HG02610 (cell line): Measurements from ENCODE around the gene SEPTIN14.
A peak's percentile ranks its signal among the peaks of the same experiment; 100 is the strongest.
"Not testable (repeated sequence)": the region's sequence is repeated elsewhere in the genome, so short reads cannot be mapped to it uniquely, and the experiment has no call there.

Experiments used
- ATAC-seq: cut with Tn5 transposase; IDR thresholded peaks from one replicate; pipeline ENCODE4 v1.9.1; 2021; ENCODE audit warnings: mild to moderate bottlenecking, moderate library complexity; ENCODE audit not compliant: unreplicated experiment

The SEPTIN14 gene

GRCh38 chr7:55862652-55863051 lies at the start of gene SEPTIN14:
TSS of gene SEPTIN14 (minus strand) at chr7:55862752. CDS start at chr7:55861996, 756 bp downstream.
- not testable (repeated sequence) for ATAC-seq

DNA sequence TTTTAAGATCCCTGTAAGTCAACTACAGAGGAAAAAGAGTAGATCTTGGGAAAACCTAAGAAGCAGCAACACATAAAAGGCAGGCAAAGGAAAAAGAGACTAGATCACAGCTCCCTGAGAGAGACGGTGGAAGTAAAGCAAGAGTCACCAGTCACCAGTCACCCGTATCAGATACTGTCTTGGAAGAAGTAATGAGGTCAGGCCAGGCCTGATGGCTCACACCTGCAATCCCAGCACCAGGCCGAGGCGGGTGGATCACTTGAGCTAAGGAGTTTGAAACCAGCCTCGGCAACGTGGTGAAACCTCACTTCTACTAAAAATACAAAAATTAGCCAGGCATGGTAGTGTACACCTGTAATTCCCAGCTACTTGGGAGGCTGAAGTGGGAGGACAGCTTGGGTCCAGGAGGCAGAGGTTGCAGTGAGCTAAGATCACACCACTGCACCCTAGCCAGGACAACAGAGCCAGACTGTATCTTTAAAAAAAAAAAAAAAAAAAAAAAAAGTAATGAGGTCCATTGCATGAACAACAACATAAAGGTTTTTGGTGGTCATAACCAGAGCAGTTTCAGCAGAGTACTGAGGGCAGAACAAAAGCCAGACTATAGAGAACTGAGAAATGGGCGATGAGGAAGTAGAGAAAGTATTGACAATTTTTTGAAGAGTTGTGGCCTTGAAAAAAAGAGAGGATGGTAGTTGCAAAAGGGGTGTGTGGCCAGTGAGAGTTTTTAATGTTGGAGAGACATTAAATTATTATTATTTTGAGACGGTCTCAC lies 41.6 kb upstream of the SEPTIN14 start:
- ATAC-seq = peak; percentile 94

GRCh38 chr7:55901059-55901458 lies 38.5 kb upstream of the SEPTIN14 start:
- not testable (repeated sequence) for ATAC-seq

DNA sequence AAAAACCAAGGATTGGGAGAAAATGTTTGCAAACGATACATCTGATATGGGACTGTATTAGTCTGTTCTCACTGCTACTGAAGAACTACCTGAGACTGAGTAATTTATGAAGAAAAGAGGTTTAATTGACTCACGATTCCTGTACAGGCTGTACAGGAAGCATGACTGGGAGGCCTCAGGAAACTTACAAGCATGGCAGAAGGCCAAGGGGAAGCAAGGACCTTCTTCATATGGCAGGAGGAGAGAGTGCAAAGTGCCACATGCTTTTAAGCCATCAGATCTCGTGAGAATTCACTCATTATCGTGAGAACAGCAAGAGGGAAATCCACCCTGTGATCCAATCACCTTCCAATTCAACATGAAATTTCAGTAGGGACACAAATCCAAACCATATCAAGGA lies 35.7 kb upstream of the SEPTIN14 start:
- no peak for ATAC-seq

DNA sequence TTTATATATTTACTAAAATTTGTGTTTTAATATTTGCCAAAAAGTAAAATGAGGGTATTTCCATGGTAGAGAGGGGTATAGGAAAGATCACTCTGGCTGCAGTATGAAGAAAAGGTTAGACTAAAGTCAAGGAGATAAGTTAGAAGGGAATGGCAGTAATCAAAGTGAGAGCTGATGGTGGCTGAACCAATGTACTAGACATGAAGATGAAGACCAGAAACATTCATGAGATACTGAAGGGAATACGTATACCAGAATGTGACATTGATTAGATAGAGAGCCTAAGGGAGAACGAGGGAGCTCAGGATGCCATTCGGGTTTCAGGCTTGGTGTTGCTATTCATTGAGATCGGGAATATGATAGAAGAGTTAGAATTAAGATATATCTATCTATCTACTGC lies 32.5 kb upstream of the SEPTIN14 start:
- no peak for ATAC-seq

DNA sequence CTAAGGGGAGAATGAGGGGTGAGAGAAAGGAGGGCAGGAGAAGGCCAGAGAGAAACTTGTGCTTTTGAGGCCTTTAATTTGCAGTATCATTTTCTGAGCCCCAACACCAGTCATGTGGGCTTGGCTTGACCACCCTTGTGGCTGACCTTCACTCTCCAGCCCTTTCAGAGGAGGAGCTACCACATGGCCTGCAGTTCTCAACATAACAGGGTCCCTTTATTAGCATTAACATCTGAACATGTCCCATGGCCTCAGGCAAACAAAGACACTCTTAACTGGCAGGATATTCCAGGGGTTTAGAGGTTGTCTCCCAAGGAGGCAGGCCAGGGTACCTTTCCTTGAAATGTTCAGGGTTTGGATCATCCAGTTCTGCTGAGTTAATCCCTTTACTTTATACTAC lies 31.4 kb upstream of the SEPTIN14 start:
- ATAC-seq = no peak

DNA sequence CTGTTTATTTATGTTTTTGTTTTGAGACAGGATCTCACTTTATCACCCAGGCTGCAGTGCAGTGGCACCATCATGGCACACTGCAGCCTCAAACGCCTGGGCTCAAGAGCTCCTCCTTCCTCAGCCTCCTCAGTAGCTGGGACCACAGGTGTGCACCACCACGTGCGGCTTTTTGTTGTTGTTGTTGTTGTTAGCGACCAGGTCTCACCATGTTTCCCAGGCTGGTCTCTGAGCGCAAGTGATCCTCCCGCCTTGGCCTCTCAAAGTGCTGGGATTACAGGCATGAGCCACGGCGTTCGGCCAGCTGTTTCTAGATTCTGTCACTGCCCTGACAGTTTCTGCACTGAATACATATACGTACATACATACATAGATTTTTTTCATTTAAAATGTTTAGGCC lies 25.8 kb upstream of the SEPTIN14 start:
- not testable (repeated sequence) for ATAC-seq

DNA sequence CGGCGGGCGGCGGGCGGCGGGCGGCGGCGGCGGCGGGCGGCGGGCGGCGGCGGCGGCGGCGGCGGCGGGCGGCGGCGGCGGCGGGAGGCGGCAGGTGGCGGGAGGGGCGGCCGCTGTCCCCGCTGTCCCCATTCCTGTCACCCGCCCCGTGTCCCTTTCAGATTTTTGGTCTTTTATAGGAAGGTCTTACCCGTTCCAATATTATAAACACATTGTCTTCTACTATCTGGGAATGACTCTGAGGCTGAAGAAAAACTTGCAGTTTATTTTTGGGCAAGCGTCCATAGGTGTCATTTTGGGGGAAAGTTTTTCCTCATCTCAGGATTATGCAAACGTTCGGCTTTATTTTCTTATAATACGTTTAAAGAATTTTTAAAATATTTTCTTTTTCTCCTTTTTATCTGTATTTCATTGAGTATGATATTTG lies 25.3 kb upstream of the SEPTIN14 start:
- ATAC-seq = no peak

DNA sequence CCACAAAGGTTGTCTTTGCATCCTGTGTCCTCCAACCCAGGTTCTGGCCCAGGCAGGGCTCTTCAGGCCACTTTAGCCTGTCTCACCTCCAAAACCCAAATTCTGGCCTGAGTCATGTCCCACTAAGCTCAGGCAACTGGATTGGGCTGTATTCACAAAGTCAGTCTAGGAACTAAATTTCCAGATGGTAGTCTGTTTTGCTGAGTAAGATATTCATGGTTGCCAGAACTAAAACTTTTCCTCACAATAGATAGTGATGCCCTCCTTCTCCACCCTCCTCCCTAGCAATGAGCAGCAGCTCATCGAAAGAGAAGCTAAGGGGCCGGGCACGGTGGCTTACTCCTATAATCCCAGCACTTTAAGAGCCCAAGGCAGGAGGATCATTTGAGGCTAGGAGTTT lies 21.8 kb upstream of the SEPTIN14 start:
- ATAC-seq = no peak

DNA sequence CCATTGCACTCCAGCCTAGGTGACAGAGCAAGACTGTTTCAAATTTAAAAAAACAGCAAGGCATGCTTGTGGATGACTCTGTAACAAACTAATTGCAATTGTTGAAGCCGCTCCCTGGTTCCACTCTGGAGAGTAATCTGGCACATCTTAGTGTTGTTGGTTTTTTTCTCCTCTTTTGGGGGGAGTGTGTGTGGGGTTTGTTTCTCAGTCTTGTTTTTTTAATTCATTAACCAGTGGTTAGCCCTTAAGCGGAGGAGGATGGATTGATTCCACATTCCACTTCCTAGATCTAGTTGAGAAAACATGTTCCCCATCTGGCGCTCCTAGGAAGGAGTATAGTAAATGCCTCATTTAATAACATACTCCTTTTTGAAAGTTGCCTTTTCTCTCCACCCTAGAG lies 16.1 kb upstream of the SEPTIN14 start:
- no peak for ATAC-seq

- ATAC-seq = no peak
Observed at GRCh38 chr7:55877308-55877707, 14.8 kb upstream of the SEPTIN14 start.

- ATAC-seq = no peak
Observed at GRCh38 chr7:55873765-55874164, 11.2 kb upstream of the SEPTIN14 start.

DNA sequence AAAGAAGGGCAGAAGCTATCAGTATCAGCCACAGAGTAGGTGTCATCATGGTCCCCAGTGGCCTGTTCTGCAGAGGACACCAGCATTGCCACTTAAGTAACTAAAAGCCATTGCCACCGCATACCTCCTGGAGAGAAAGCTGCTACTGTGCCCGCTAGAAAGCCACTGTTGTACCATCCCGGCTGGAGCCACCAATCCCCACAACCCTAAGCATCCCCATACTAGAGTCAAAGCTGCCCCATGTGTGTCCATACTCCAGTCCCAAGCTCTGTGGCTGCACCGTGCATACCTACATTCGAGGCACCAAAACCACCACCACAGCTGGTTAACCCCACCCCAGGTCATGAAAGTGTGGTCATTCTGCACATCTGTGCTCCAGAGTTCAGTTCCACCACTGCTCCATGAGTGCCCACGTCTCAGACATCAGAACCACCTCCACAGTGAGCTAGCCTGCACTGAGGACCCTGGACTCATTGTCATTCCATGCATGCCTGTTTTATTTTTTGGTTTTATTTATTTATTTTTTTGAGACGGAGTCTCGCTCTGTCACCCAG lies 9.5 kb upstream of the SEPTIN14 start:
- ATAC-seq = no peak

GRCh38 chr7:55868989-55869388 lies 6.4 kb upstream of the SEPTIN14 start:
- ATAC-seq = not testable (repeated sequence)

GRCh38 chr7:55845164-55845563 lies 17.4 kb downstream of the SEPTIN14 start:
- ATAC-seq = not testable (repeated sequence)

- ATAC-seq = no peak
Observed at GRCh38 chr7:55838595-55838994, 24.0 kb downstream of the SEPTIN14 start.

- no peak for ATAC-seq
Observed at GRCh38 chr7:55827577-55827976, 35.0 kb downstream of the SEPTIN14 start.

DNA sequence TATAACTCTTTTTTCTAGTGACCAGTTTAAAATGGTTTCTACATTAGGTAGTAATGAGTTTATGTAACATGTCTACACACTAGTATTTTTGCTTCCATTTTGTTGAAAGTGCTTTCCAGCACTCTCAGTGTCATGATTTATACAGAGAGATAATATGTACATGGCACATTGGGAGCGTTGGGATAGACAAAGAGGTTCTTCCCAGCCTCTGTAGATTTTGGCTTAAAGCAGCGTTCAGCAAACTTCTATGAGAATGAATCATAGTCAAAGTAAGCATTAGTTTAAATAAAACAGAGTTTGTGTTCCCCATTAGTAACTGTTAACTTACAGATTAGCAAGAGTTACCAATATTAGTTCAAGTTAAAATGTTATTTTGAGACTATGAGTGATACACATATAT lies 43.9 kb downstream of the SEPTIN14 start:
- no peak for ATAC-seq

DNA sequence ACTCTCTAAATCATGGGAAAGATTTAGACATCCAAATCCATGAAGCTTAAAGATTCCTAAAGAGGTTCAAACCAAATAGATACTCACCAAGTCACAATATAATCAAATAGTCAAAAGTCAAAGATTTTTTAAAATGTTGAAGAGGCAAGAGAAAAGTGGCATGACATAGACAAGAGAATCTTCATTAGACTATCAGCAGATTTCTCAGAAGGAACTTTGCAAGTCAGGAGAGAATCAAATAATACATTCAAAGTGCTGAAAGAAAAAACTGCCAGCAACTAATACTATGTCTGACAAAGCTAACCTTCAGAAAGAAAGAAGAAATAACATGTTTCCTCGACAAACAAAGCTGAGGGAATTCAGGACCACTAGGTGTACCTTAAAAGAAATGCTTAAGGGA lies 65.3 kb downstream of the SEPTIN14 start:
- not testable (repeated sequence) for ATAC-seq

- no peak for ATAC-seq
Observed at GRCh38 chr7:55794527-55794926, 68.0 kb downstream of the SEPTIN14 start.

- no peak for ATAC-seq
Observed at GRCh38 chr7:55792048-55792447, 70.5 kb downstream of the SEPTIN14 start.

DNA sequence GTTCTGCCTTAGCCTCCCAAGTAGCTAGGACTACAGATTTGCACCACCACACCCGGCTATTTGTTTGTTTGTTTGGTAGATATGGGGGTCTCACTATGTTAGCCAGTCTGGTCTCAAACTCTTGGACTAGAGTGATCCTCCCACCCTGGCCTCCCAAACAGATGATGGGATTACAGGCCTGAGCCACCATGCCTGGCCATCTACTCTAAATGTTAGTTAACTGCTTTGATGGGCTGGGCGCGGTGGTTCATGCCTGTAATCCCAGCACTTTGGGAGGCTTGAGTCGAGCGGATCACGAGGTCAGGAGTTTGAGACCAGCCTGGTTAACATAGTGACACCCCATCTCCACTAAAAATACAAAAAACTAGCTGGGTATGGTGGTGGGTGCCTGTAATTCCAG lies 74.8 kb downstream of the SEPTIN14 start:
- no peak for ATAC-seq

GRCh38 chr7:55786901-55787300 lies 75.7 kb downstream of the SEPTIN14 start:
- ATAC-seq = no peak
